Measurements from ENCODE around the gene NEBL.

DNA sequence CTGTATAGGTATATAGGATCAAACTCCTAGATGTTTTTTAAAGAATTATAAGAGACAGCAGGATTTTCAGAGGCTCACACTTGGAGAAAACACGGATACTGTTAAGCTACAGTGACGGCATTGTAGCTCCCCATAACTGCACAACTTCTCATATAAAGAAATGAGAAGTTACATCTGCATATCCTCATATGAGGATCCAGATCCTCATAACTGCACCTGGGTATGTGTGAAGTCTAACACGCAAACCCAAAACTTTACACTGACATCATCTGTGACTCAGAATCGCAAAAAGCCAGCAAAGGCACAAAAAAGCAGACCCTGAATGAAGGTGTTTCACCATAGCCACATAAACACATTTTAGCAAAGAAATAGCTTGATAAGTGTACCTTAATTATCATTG lies 34.1 kb downstream of the NEBL start:
- TF ChIP-seq POLR2A (IDR thresholded peaks at IDR 0.05; ENCODE audit: low read depth, low read length) (no peak), POLR2AphosphoS5 (IDR thresholded peaks at IDR 0.05; ENCODE audit: low read depth, low read length) (no peak), TAF1 (IDR thresholded peaks at IDR 0.05; ENCODE audit: low read depth, low read length) (no peak), PAX5 (IDR thresholded peaks at IDR 0.05; ENCODE audit: insufficient read depth, low read length, severe bottlenecking) (no peak), SPI1 (IDR thresholded peaks at IDR 0.05; ENCODE audit: low read depth, low read length) (no peak)
